Measurements from ENCODE around the gene CASZ1.

CASZ1 gene

GRCh38 chr1:10723317-10723716, 73.1 kb downstream of the CASZ1 start:
- Histone ChIP-seq H3K79me2 (ENCODE audit: insufficient read depth, low read depth) (no peaks in the 10 kb centered on the region), H3K4me1 (ENCODE audit: low read depth, poor library complexity, severe bottlenecking) (no peaks in the 10 kb centered on the region), H3K4me2 (no peak overlapping the region), H3K27ac (no peak overlapping the region), H3K36me3 (ENCODE audit: insufficient read depth) (no peaks in the 10 kb centered on the region), H2AFZ (ENCODE audit: low read depth) (no peak overlapping the region), H3K4me3 (IDR thresholded peaks at IDR 0.05; ENCODE audit: insufficient read depth, low read depth, low read length) (no peak overlapping the region), H4K20me1 (ENCODE audit: insufficient read depth) (no peaks in the 10 kb centered on the region), H3K9ac (no peak overlapping the region), H3K27me3 (ENCODE audit: insufficient read depth, low read depth) (peaks cover 100% of the 10 kb centered on the region)
- TF ChIP-seq, protein P1, sequence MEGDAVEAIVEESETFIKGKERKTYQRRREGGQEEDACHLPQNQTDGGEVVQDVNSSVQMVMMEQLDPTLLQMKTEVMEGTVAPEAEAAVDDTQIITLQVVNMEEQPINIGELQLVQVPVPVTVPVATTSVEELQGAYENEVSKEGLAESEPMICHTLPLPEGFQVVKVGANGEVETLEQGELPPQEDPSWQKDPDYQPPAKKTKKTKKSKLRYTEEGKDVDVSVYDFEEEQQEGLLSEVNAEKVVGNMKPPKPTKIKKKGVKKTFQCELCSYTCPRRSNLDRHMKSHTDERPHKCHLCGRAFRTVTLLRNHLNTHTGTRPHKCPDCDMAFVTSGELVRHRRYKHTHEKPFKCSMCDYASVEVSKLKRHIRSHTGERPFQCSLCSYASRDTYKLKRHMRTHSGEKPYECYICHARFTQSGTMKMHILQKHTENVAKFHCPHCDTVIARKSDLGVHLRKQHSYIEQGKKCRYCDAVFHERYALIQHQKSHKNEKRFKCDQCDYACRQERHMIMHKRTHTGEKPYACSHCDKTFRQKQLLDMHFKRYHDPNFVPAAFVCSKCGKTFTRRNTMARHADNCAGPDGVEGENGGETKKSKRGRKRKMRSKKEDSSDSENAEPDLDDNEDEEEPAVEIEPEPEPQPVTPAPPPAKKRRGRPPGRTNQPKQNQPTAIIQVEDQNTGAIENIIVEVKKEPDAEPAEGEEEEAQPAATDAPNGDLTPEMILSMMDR (conservative IDR thresholded peaks at IDR 0.05; ENCODE audit: low read depth, low read length), result no peak

DNA sequence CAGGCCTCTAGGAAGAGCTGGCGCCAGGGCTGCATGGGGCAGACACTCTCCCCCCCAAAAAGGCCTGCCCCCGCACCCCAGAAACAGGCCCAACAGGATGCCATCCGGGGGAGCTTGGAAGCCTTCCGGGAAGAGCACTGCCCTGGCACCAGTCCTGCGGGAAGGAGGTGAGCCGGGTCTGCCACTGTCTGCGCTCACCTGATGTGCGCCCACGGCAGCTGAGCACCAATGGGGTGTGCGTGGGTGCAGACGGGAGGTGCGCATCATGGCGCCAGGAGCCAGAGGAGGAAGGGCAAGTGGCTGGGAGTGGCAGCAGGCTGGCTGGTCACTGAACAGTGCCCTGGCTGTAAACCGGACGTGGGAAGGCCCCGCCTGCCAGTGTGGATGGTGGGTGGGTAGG, 73.6 kb downstream of the CASZ1 start:
- TF ChIP-seq, protein P1 (conservative IDR thresholded peaks at IDR 0.05; ENCODE audit: low read depth, low read length), result no peak
- H3K4me2 ChIP-seq, result no peak overlapping the region
- no peaks in the 10 kb centered on the region for H3K36me3 ChIP-seq (ENCODE audit: insufficient read depth)
- H3K27me3 ChIP-seq (ENCODE audit: insufficient read depth, low read depth), result peaks cover 100% of the 10 kb centered on the region
- no peak overlapping the region for H2AFZ ChIP-seq (ENCODE audit: low read depth)
- H3K9ac ChIP-seq, result no peak overlapping the region
- H3K79me2 ChIP-seq (ENCODE audit: insufficient read depth, low read depth), result no peaks in the 10 kb centered on the region
- H4K20me1 ChIP-seq (ENCODE audit: insufficient read depth), result no peaks in the 10 kb centered on the region
- H3K4me1 ChIP-seq (ENCODE audit: low read depth, poor library complexity, severe bottlenecking), result no peaks in the 10 kb centered on the region
- no peak overlapping the region for H3K27ac ChIP-seq
- no peak overlapping the region for H3K4me3 ChIP-seq (IDR thresholded peaks at IDR 0.05; ENCODE audit: insufficient read depth, low read depth, low read length)

DNA sequence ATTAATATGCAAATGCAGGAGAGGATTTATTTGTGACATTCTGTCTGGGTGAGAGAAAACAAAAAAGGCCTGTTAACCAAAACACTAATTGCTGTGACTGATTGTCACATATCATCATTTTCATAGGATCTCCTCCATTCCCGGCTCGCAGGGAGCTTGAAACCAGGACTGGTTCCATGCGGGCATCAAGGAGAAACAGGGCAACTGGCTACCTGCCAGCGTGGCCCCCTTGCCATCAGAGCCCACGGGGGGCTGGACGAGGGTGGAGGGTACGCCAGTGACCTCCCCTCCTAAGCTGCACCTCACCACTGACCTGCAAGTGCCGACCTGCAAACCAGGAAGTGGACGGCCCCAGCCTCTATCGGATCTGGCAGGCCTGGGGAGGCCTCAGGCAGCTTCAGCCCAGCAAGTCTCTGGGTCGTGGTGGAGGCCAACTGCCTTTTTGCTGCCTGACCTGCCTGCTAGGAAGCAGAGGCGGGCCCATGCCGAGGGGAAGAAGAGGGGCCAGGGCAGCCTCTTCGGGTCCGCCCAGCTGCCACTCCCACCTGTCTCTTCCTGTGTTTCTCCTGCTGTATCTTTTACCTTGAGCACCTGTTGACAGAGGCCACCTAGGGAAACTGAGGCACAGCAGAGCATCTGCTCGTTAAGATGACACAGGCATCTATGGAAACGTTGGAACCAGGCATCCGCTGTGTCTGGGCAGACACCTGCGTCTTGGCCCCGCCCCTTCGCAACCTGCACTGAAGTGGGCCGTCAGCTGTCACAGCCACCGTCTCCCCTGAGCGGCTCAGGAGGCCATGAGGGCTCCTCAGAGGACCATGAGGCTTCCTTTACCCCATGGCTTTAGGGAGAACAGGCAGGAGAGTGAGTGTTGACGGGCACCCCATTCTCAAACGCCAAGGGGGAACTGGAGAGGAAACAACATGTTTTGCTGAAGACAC, 74.8 kb downstream of the CASZ1 start:
- H3K4me1 ChIP-seq (ENCODE audit: low read depth, poor library complexity, severe bottlenecking), result no peaks in the 10 kb centered on the region
- H3K27me3 ChIP-seq (ENCODE audit: insufficient read depth, low read depth), result peaks cover 100% of the 10 kb centered on the region
- H3K9ac ChIP-seq, result no peak overlapping the region
- H4K20me1 ChIP-seq (ENCODE audit: insufficient read depth), result no peaks in the 10 kb centered on the region
- H3K4me3 ChIP-seq (IDR thresholded peaks at IDR 0.05; ENCODE audit: insufficient read depth, low read depth, low read length), result no peak overlapping the region
- H3K27ac ChIP-seq, result no peak overlapping the region
- H3K36me3 ChIP-seq (ENCODE audit: insufficient read depth), result no peaks in the 10 kb centered on the region
- H3K79me2 ChIP-seq (ENCODE audit: insufficient read depth, low read depth), result no peaks in the 10 kb centered on the region
- TF ChIP-seq, protein P1 (conservative IDR thresholded peaks at IDR 0.05; ENCODE audit: low read depth, low read length), result no peak
- no peak overlapping the region for H2AFZ ChIP-seq (ENCODE audit: low read depth)
- no peak overlapping the region for H3K4me2 ChIP-seq

DNA sequence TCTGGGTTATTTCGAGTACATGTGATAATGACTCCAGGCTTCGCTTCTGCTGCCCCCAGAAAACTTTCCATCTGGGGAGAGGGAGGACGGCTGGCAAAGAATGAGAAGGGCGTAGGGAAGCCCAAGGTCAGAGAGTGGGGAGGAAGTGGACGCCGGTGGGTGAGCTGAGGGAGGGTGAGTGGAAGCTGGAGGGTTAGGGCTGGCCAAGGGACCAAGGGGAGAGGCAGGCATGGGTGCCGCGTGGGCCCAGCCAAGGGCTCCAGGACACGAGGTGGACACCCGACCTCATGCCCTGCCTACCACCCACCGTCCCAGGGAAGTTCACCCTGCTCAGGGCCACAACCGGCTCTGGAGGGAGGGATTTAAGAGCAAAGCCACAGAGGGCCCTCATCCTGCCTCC, 75.8 kb downstream of the CASZ1 start:
- H3K4me1 ChIP-seq (ENCODE audit: low read depth, poor library complexity, severe bottlenecking), result no peaks in the 10 kb centered on the region
- no peak overlapping the region for H3K27ac ChIP-seq
- no peak overlapping the region for H2AFZ ChIP-seq (ENCODE audit: low read depth)
- H3K36me3 ChIP-seq (ENCODE audit: insufficient read depth), result no peaks in the 10 kb centered on the region
- no peaks in the 10 kb centered on the region for H3K79me2 ChIP-seq (ENCODE audit: insufficient read depth, low read depth)
- no peak overlapping the region for H3K4me2 ChIP-seq
- no peaks in the 10 kb centered on the region for H4K20me1 ChIP-seq (ENCODE audit: insufficient read depth)
- no peak overlapping the region for H3K9ac ChIP-seq
- H3K27me3 ChIP-seq (ENCODE audit: insufficient read depth, low read depth), result peaks cover 98% of the 10 kb centered on the region
- TF ChIP-seq, protein P1 (conservative IDR thresholded peaks at IDR 0.05; ENCODE audit: low read depth, low read length), result no peak
- no peak overlapping the region for H3K4me3 ChIP-seq (IDR thresholded peaks at IDR 0.05; ENCODE audit: insufficient read depth, low read depth, low read length)
